WI38 (cell line): ENCODE data around the gene PABPN1L.
"Not testable (repeated sequence)": the region's sequence is repeated elsewhere in the genome, so short reads cannot be mapped to it uniquely, and the experiment has no call there.

Source experiments
- H3K4me3 ChIP-seq: 2 replicates; pipeline ENCODE4 v1.5.1; 2011; ENCODE audit warnings: low read depth, mild to moderate bottlenecking, control low read depth, low read length
- CTCF ChIP-seq: IDR thresholded peaks from 2 replicates; pipeline ENCODE4 v1.5.1; 2012; ENCODE audit warnings: low read depth, mild to moderate bottlenecking, control low read depth, low read length

The PABPN1L gene

GRCh38 chr16:88900662-88901052, 34.2 kb upstream of the PABPN1L start:
- no peak overlapping the region for H3K4me3 ChIP-seq
- TF ChIP-seq CTCF: no peak

- no peak for TF ChIP-seq CTCF
- H3K4me3 ChIP-seq: no peak overlapping the region
Measured at GRCh38 chr16:88899901-88900661, 33.6 kb upstream of the PABPN1L start.

- TF ChIP-seq CTCF: no peak
Measured at GRCh38 chr16:88897696-88898425, 31.4 kb upstream of the PABPN1L start.

GRCh38 chr16:88896238-88897070, 30.0 kb upstream of the PABPN1L start:
- no peak overlapping the region for H3K4me3 ChIP-seq
- TF ChIP-seq CTCF: no peak

More at GRCh38 chr16:88897696-88898425, 31.4 kb upstream of the PABPN1L start:
- H3K4me3 ChIP-seq: no peak overlapping the region

GRCh38 chr16:88895335-88895734, 28.9 kb upstream of the PABPN1L start:
- no peak overlapping the region for H3K4me3 ChIP-seq
- TF ChIP-seq CTCF: no peak

- no peak for TF ChIP-seq CTCF
Measured at GRCh38 chr16:88894681-88895300, 28.3 kb upstream of the PABPN1L start.

GRCh38 chr16:88894266-88894665, 27.8 kb upstream of the PABPN1L start:
- H3K4me3 ChIP-seq: not testable (repeated sequence)

More at GRCh38 chr16:88894681-88895300, 28.3 kb upstream of the PABPN1L start:
- no peak overlapping the region for H3K4me3 ChIP-seq
